ENCODE data around the gene PAH.
A peak's percentile ranks its signal among the peaks of the same experiment; 100 is the strongest.
"Not testable (repeated sequence)": the region's sequence is repeated elsewhere in the genome, so short reads cannot be mapped to it uniquely, and the experiment has no call there.

Gene PAH

GRCh38 chr12:102888511-102888910 is 28.5 kb downstream of the PAH start:
- DNase-seq: no peak

GRCh38 chr12:102885043-102885932 is 31.8 kb downstream of the PAH start:
- no peak for DNase-seq

GRCh38 chr12:102883204-102883799 is 33.7 kb downstream of the PAH start:
- DNase-seq: peak; percentile 37

GRCh38 chr12:102880783-102881182 is 36.3 kb downstream of the PAH start:
- no peak for DNase-seq

- peak; percentile 56 for DNase-seq
These were observed 37.8 kb downstream of the PAH start for GRCh38 chr12:102879144-102879763.

- DNase-seq: no peak
These were observed 40.2 kb downstream of the PAH start for GRCh38 chr12:102876883-102877282.

GRCh38 chr12:102874819-102875218 is 42.2 kb downstream of the PAH start:
- no peak for DNase-seq

GRCh38 chr12:102873077-102873476 is 44.0 kb downstream of the PAH start:
- no peak for DNase-seq

- no peak for DNase-seq
These were observed 46.0 kb downstream of the PAH start for GRCh38 chr12:102871014-102871413.

- DNase-seq: no peak
These were observed 47.5 kb downstream of the PAH start for GRCh38 chr12:102869571-102869970.

GRCh38 chr12:102865821-102866615 is 51.0 kb downstream of the PAH start:
- DNase-seq: no peak

GRCh38 chr12:102862486-102862885 is 54.6 kb downstream of the PAH start:
- no peak for DNase-seq

GRCh38 chr12:102851246-102851645 is 65.8 kb downstream of the PAH start:
- no peak for DNase-seq

- DNase-seq: no peak
These were observed 67.2 kb downstream of the PAH start for GRCh38 chr12:102849722-102850447.

- DNase-seq: no peak
These were observed 68.2 kb downstream of the PAH start for GRCh38 chr12:102848832-102849231.

GRCh38 chr12:102847131-102847530 is 69.9 kb downstream of the PAH start:
- peak; percentile 0 for DNase-seq

GRCh38 chr12:102833687-102834441 is 83.2 kb downstream of the PAH start:
- peak; percentile 1 for DNase-seq

- DNase-seq: not testable (repeated sequence)
These were observed 84.2 kb downstream of the PAH start for GRCh38 chr12:102832826-102833225.

GRCh38 chr12:102824218-102824835 is 92.7 kb downstream of the PAH start:
- peak; percentile 34 for DNase-seq

- DNase-seq: no peak
These were observed 95.9 kb downstream of the PAH start for GRCh38 chr12:102821149-102821548.
